Glomerular visceral epithelial cell (primary cell): ENCODE data around the gene XK.
"Not testable (repeated sequence)": the region's sequence is repeated elsewhere in the genome, so short reads cannot be mapped to it uniquely, and the experiment has no call there.

ENCODE experiments used
- DNase-seq: peaks from one replicate; pipeline ENCODE4 v3.0.0-alpha.2; 2016; ENCODE audit errors: extremely low spot score

The XK gene

GRCh38 chrX:37755025-37755424 lies 69.4 kb downstream of the XK start:
- DNase-seq, result no peak

DNA sequence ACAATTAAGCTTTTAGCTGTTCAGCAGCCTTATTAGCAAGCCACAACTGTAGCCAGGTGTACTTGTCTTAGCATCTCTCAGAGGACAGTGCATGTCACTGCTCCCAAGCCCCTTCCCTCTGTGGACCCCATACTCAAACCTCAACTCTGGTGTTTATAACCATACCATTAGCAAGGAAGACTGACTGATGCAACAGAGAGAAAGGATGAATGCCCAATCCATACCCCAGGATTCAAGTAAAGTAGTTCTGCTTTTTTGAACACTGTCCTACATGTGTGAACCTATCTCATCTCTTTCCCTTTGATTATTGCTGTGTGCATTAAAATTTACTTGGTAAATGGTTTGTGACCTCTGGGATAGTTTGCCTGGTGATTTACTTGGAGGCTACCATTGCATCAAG lies 71.5 kb downstream of the XK start:
- DNase-seq, result no peak

GRCh38 chrX:37759351-37759750 lies 73.8 kb downstream of the XK start:
- no peak for DNase-seq

- DNase-seq, result no peak
Observed at GRCh38 chrX:37759878-37760418, 74.4 kb downstream of the XK start.

DNA sequence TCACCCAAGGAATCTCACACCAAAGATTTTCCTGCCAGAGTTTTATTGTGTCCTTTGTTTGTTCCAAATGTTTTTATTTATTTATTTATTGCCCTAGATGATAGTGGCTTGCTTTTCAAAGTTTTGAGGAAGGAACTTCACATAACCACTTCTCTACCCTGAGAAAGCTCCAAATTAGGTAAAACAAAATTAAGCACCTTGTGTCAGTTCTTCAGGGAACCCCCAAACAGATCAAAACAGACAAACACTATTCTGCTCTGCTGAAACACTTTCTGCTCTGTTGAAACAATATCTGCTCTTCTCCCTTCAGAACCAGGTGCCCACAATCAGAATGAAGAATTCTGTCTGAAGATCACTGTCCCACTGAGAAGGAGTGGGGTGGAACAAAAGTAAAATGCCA lies 77.8 kb downstream of the XK start:
- DNase-seq, result no peak

GRCh38 chrX:37765507-37765906 lies 79.9 kb downstream of the XK start:
- DNase-seq, result no peak

DNA sequence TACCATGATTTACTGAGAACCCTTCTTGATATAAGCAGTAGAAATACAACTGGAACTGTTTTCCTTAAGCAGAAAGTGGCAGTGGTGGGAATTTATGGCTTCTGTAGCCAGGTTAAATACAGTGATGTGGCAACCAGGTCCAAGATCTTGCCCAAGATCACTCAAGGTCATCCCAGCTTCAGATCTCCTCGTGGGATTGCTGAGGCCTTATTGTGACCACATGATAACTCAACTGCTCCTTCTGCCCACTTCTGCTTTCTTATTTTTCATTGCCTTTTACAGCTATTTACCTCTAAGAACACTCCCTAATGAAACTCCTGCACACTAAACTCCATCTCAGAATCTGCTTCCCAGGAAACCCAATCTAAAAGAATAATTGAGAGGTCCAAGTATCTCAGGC lies 81.8 kb downstream of the XK start:
- no peak for DNase-seq

DNA sequence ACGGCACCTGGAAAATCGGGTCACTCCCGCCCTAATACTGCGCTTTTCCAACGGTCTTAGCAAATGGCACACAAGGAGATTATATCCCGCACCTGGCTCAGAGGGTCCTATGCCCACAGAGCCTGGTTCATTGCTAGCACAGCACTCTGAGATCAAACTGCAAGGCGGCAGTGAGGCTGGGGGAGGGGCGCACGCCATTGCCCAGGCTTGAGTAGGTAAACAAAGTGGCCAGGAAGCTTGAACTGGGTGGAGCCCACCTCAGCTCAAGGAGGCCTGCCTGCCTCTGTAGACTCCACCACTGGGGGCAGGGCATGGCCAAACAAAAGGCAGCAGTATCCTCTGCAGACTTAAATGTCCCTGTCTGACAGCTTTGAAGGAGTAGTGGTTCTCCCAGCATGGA lies 83.3 kb downstream of the XK start:
- DNase-seq, result not testable (repeated sequence)

DNA sequence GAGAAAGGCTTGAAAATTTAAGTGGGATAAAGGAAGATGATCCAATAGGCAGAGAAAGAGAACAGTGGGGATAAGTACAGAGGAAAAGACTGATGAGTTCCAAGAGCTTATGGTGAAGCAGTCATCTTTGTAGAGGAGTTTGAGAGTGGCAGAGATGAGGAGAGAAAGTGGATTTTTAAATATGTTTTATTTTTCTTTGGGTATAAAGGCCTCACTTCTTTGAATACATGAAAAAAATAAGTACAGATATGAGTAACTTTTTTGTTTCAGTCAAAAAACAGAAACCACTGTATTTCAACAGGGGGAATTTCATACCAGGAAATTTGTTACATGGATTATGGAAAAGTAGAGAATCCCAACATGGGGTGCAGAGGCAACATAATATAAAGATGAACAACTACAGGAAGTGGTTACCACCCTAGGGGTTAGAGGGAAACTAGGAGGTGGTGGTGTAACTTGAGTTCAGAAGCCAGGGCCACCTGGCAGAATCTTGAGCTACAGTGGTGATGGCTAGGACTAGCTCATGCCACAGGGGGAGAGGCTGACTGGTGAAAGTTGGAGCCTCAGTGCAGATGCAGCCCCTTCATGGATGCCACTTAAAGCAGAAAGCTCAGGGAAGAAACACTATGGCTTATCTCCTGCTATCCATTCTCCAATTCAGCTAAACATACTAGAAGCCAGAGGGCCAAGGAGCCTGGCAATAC lies 90.8 kb downstream of the XK start:
- DNase-seq, result no peak

DNA sequence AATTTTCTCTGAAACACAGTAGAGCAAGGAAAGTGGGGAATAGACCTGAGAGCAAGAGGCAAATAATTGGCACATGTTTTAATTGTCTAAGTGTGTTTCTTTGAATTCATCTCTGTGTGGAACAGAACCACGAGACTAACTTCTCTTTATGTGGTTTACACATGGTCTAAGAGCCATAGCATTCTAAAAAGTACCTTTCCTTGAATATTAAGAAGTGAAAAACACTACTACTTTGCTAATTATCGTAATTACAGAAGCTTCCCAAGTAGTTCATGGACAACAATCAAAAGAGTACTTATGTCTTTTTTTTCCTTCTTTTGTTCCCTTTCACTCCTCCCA lies 91.4 kb downstream of the XK start:
- no peak for DNase-seq

- no peak for DNase-seq
Observed at GRCh38 chrX:37779857-37780256, 94.3 kb downstream of the XK start, which contains the start of gene CYBB. CYBB (plus strand) TSS chrX:37780059; CDS start chrX:37780078, 19 bp downstream.

- DNase-seq, result no peak
Observed at GRCh38 chrX:37781081-37781480, 95.5 kb downstream of the XK start.
